NK-92 treated with Interleukin-12 subunit alpha and Interleukin-12 subunit beta, amount 100 ng/mL, for 24 hours (cell line): ENCODE data around the gene LHX2.
A peak's percentile ranks its signal among the peaks of the same experiment; 100 is the strongest.

Experiments
- DNase-seq: peaks from one replicate; lab custom pipeline; 2025; lab: John Stamatoyannopoulos, UW

LHX2 gene

GRCh38 chr9:124033348-124033747 is 21.8 kb downstream of the LHX2 start:
- DNase-seq: no peak

GRCh38 chr9:124033967-124034366 is 22.4 kb downstream of the LHX2 start:
- DNase-seq: no peak

GRCh38 chr9:124035001-124035650 is 23.6 kb downstream of the LHX2 start:
- DNase-seq: no peak

DNA sequence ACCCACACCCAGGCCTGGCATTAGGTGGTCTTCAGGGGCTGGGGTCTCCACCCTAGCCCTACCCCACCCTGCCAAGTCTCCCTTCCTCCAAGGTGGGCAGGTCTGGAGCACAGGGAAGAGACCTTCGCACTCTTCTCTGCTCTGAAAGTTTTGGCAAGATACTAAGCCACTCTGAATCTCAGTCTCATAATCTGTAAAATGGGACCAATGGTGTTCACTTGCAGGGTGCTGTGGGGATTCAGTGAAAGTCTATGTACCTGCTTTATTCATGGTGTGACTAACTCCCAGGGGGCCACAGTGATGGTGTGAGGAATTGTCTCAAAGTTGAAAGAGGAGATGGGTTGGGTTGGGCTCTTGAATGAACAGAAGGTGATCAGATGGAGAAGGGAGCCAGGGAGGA is 25.0 kb downstream of the LHX2 start:
- no peak for DNase-seq

DNA sequence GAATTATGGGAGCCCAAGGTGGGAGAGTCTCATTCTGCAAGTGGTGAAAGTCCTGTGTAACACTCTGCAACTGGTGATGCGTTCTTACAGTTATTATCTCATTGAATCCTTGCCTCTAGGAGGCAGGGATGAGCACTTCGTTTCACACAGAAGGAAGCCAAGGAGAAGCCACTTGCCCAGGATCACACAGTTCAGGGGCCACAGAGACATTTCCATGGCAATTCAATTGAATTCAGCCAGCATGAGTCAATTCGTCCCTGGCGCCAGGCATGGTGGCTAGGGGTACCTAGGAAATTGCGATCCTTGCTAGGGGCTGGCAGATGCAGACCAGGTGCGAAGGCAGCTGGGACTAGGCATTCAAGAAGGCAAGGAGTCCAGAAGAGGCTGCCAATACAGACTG is 26.2 kb downstream of the LHX2 start:
- no peak for DNase-seq

DNA sequence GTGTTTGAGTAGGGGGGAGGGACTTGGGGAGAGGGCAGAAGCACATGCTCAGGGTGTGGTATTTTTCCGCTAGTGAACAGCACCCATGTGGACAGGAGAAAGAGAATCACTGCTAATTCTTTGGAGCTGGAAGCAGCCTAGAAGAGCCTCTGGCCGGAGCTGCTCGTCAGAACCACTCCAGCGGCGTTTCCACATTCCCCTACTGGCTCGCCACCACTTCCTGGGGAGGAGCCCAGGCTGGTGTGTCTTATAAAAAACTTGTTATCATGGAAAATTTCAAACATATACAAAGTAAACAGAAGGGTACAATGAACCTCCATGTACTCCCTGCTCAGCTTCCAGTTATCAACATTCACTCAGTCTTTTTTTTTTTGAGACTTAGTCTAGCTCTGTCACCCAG is 26.7 kb downstream of the LHX2 start:
- no peak for DNase-seq

DNA sequence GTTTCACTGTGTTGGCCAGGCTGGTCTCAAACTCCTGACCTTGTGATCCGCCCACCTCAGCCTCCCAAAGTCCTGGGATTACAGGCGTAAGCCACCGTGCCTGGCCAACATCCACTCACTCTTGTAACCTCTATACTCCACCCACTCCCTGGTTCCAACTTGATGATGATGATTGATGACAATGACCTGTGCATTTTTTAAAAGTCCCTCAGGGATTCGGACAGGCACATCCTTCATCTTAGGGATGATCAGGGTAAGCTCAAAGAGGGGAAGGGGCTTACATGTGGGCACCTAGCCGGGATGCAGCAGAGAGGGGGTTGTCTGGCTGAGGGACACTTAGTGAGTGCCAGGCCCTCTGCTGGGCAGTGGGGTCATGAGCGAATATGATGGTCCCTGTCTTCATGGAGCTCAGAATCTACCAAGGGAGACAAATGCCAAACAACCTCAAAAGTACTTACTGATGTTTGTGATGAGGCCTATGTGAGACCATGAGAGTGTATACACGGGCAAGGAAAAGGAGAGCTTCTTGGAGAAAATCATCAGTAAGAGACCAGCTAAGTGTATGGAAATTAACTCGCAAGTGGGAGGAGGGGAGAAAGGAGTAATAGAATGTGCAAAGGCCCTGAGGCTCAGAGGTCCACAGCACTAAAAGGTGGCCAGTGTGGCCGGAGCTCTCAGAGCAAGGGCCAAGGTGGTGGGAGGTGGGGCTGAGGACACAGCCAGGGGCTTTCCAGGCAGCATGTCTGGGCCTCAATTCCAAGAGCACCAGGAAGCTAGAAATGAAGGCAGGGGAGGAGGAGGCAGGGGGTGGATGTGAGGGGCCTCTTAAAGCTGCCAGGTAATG is 27.4 kb downstream of the LHX2 start:
- DNase-seq: no peak

- DNase-seq: no peak
These were observed 28.8 kb downstream of the LHX2 start for GRCh38 chr9:124040186-124040931.

GRCh38 chr9:124040935-124041816 is 29.6 kb downstream of the LHX2 start:
- no peak for DNase-seq

- DNase-seq: no peak
These were observed 30.2 kb downstream of the LHX2 start for GRCh38 chr9:124041817-124042116.

- DNase-seq: no peak
These were observed 30.7 kb downstream of the LHX2 start for GRCh38 chr9:124042201-124042721.

DNA sequence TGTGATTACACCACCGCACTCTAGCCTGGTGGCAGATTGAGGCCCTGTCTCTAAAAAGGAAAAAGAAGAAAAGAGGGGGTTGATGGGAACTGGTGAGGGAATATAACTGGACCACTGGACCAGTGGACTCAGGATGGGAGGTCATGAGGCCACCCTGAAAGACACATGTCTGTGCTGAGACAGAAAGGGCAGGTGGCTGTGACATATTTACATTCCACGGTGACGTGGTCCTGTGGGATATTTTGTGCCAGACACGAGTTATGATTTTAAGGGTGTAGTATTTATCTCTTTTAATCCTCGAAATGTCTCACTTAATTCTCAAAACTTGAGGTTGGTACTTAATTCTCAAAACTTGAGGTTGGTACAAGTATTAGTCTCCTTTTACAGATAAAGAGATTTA is 32.9 kb downstream of the LHX2 start:
- no peak for DNase-seq

GRCh38 chr9:124045076-124045829 is 33.7 kb downstream of the LHX2 start:
- no peak for DNase-seq

GRCh38 chr9:124045830-124046177 is 34.2 kb downstream of the LHX2 start:
- DNase-seq: no peak

GRCh38 chr9:124046189-124046588 is 34.6 kb downstream of the LHX2 start:
- DNase-seq: no peak

- DNase-seq: no peak
These were observed 35.7 kb downstream of the LHX2 start for GRCh38 chr9:124047251-124047672.

GRCh38 chr9:124050955-124051354 is 39.4 kb downstream of the LHX2 start:
- DNase-seq: no peak

- DNase-seq: no peak
These were observed 40.8 kb downstream of the LHX2 start for GRCh38 chr9:124052401-124052800.

- DNase-seq: peak; percentile 21
These were observed 43.1 kb downstream of the LHX2 start for GRCh38 chr9:124054582-124055227.

- DNase-seq: no peak
These were observed 49.5 kb downstream of the LHX2 start for GRCh38 chr9:124060844-124061605.
